AG04449 (cell line): ENCODE results near the gene CNR2.

Source experiments
- CTCF ChIA-PET: fragments of 350-600 bp; formaldehyde crosslinking; extraction: SDS; loops from one replicate; lab custom pipeline; 2021; ENCODE audit warnings: antibody characterized with exemption; lab: Yijun Ruan, JAX
- POLR2A ChIA-PET: fragments of 400-600, 350-600 bp; formaldehyde crosslinking; extraction: SDS; loops from one replicate; lab custom pipeline; 2020; ENCODE audit warnings: antibody characterized with exemption, inconsistent platforms; lab: Yijun Ruan, JAX
- DNase-seq: peaks from one replicate; pipeline ENCODE4 v3.0.0-alpha.2; 2010; ENCODE audit warnings: low read depth, low spot score
- H3K4me3 ChIP-seq: 2 replicates; pipeline ENCODE4 v1.5.1; 2011; ENCODE audit warnings: low read depth, mild to moderate bottlenecking, control low read depth, low read length
- CTCF ChIP-seq: IDR thresholded peaks from one replicate; pipeline ENCODE4 v1.5.1; 2011; ENCODE audit warnings: mild to moderate bottlenecking, moderate library complexity, low read length, control low read depth, inconsistent platforms; ENCODE audit not compliant: insufficient read depth; ENCODE audit errors: missing control alignments

CNR2 gene

GRCh38 chr1:23910144-23910543, 3.0 kb downstream of the CNR2 start:
- ChIA-PET POLR2A (no interaction called here), CTCF (interaction anchor here (0.8 kb wide), 1 partner anchor 138 kb away, joined by 3 read pairs; no protein-coding TSS in a partner anchor)
- no peak overlapping the region for H3K4me3 ChIP-seq
- DNase-seq, result no peak
- no peak for TF ChIP-seq CTCF

- H3K4me3 ChIP-seq, result no peak overlapping the region
- TF ChIP-seq CTCF, result no peak
- DNase-seq, result no peak
- CTCF ChIA-PET, result interaction anchor here (0.6 to 0.9 kb wide), 4 partner anchors 8 to 137 kb away, joined by 3 read pairs; no protein-coding TSS in a partner anchor
- POLR2A ChIA-PET, result no interaction called here
Measured at GRCh38 chr1:23909412-23909811, 3.8 kb downstream of the CNR2 start.

- no peak for TF ChIP-seq CTCF
- DNase-seq, result no peak
- ChIA-PET CTCF (interaction anchor here (0.6 to 0.9 kb wide), 3 partner anchors 9 to 99 kb away, joined by 3 read pairs; no protein-coding TSS in a partner anchor), POLR2A (no interaction called here)
- H3K4me3 ChIP-seq, result no peak overlapping the region
Measured at GRCh38 chr1:23908453-23909341, 4.5 kb downstream of the CNR2 start.

- no peak overlapping the region for H3K4me3 ChIP-seq
- CTCF ChIA-PET, result interaction anchor here (2.6 kb wide), 1 partner anchor 10 kb away, joined by 8 read pairs; no protein-coding TSS in a partner anchor
- TF ChIP-seq CTCF, result no peak
- POLR2A ChIA-PET, result no interaction called here
- no peak for DNase-seq
Measured at GRCh38 chr1:23906731-23907130, 6.4 kb downstream of the CNR2 start.

GRCh38 chr1:23905461-23906025, 7.6 kb downstream of the CNR2 start:
- no peak for DNase-seq
- no peak overlapping the region for H3K4me3 ChIP-seq
- CTCF ChIA-PET, result interaction anchor here (2.6 kb wide), 1 partner anchor 11 kb away, joined by 8 read pairs; no protein-coding TSS in a partner anchor
- no peak for TF ChIP-seq CTCF
- POLR2A ChIA-PET, result no interaction called here
